ENCODE results near the gene GMPR.

GMPR gene

GRCh38 chr6:16327777-16328325, 89.5 kb downstream of the GMPR start:
- DNase-seq (ENCODE audit: low spot score): no peak

- no peak for DNase-seq (ENCODE audit: low spot score)
Measured at GRCh38 chr6:16329233-16329632, 90.8 kb downstream of the GMPR start.

- DNase-seq (ENCODE audit: low spot score): peak; percentile 78
Measured at GRCh38 chr6:16331384-16332174, 93.2 kb downstream of the GMPR start.

- peak; percentile 83 for DNase-seq (ENCODE audit: low spot score)
Measured at GRCh38 chr6:16332175-16332542, 93.8 kb downstream of the GMPR start.

GRCh38 chr6:16333580-16333979, 95.2 kb downstream of the GMPR start:
- DNase-seq (ENCODE audit: low spot score): no peak

GRCh38 chr6:16334671-16335070, 96.3 kb downstream of the GMPR start:
- no peak for DNase-seq (ENCODE audit: low spot score)

- DNase-seq (ENCODE audit: low spot score): no peak
Measured at GRCh38 chr6:16335176-16335575, 96.8 kb downstream of the GMPR start.

GRCh38 chr6:16336056-16336818, 97.8 kb downstream of the GMPR start:
- DNase-seq (ENCODE audit: low spot score): no peak

- no peak for DNase-seq (ENCODE audit: low spot score)
Measured at GRCh38 chr6:16336911-16337294, 98.5 kb downstream of the GMPR start.

GRCh38 chr6:16337295-16337975, 99.0 kb downstream of the GMPR start:
- DNase-seq (ENCODE audit: low spot score): peak; percentile 37

GRCh38 chr6:16338577-16339264, 100.3 kb downstream of the GMPR start:
- peak; percentile 14 for DNase-seq (ENCODE audit: low spot score)

- no peak for DNase-seq (ENCODE audit: low spot score)
Measured at GRCh38 chr6:16339265-16339587, 100.8 kb downstream of the GMPR start.

GRCh38 chr6:16343593-16343992, 105.2 kb downstream of the GMPR start:
- no peak for DNase-seq (ENCODE audit: low spot score)

GRCh38 chr6:16344756-16345155, 106.4 kb downstream of the GMPR start:
- DNase-seq (ENCODE audit: low spot score): no peak

Measured in cerebellar cortex (tissue), 1 donor.